ENCODE measurements around the gene BLNK.

BLNK gene

DNA sequence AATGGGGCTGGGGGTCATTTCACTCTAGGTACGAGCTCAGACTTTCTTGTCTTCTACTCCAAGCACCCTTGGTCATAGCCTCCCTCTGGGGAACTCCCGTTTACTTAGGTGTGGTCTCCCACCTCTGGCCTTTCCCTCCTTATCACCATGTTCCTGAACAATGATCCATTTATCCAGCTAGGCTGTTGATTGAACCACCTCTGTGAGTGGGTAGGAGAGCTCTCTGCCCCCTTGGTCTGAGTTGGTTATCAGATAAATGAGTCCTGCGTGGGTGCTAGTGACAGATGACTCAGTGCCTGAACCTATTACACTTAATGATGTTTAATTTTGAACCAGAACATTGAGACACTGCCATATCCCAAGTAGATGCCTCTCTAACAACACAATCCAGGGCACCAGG is 9.4 kb downstream of the BLNK start:
- no peak for DNase-seq (ENCODE audit: low read depth)

- DNase-seq (ENCODE audit: low read depth): no peak
These were observed 10.2 kb downstream of the BLNK start for GRCh38 chr10:96261132-96261531.

GRCh38 chr10:96260014-96260413 is 11.4 kb downstream of the BLNK start:
- DNase-seq (ENCODE audit: low read depth): no peak

DNA sequence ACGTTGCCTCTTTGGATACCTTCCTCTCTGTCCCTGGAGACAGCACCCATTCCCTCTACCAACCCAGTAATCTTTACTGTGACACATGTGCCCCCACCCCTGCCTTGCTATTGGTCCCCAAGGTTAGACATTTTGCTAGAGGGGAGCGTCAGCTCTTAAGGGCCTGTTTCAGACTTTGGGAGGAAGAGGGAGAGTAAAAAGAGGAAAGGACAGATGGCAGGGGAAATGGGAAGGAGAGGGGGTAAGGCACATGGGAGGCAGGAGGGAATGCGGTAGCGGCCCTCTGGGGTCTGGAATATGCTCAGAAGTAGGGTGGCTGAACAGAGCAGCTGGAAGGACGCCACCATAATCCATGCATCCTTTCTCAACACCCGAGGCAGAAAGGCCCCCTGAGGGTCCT is 12.2 kb downstream of the BLNK start:
- no peak for DNase-seq (ENCODE audit: low read depth)

GRCh38 chr10:96257944-96258343 is 13.4 kb downstream of the BLNK start:
- no peak for DNase-seq (ENCODE audit: low read depth)

GRCh38 chr10:96255549-96256333 is 15.6 kb downstream of the BLNK start:
- DNase-seq (ENCODE audit: low read depth): no peak

DNA sequence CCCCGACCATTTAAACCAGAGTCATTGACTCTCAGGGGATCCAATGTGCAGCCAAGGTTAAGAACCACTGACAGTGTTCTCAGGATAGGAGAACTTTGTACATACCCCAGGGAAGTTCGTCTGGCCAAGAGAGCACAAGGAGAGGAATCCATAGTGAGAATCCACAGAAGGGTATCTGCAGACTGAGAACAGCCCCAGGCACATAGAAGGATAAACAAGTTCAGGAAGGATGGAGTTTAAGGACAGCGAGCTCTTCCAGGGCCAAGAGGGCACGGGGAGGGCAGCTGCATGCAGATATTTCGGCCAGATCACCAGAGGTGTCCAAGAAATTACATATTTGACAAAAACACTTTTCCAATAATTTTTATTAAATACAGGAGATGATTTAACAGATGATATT is 16.4 kb downstream of the BLNK start:
- no peak for DNase-seq (ENCODE audit: low read depth)

DNA sequence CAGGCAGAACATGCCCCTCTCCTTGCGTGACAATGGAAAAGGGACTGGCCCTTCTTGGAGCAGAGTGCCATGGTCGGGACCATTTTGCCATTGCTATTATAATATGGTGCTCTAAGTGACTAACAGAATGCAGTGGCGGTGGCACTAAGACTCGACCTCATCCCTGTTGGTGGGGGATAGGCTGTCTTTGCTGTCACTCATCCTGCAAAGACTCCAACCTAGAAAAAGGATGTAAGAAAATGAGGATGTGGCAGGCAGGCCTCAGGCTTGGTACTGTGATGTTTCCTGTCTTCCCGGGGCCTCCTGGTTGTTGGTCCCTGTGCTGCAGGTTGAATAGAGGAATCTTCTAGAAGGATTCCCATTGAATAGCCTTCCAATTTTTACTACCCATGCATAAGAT is 18.6 kb downstream of the BLNK start:
- no peak for DNase-seq (ENCODE audit: low read depth)

- DNase-seq (ENCODE audit: low read depth): no peak
These were observed 21.0 kb downstream of the BLNK start for GRCh38 chr10:96250349-96250748.

DNA sequence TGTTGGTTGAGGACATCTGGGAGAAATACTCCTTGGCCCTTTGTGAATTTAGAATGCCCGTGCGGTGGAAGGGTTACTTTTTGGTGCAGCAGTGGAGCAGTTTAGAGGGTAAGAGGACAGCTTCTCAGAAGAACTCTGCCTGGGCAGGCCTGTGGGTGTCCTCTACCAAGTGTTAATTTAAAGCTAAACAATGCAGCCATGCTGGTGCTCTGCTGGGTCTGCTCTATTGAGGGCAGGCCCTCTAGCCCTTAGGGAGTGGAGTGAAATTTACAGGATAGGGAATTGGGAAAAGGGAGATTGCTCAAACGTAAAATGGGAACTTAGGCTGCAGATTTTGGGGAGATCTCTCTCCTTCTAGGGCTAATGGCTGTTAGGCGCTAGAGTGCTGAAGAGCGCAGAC is 22.1 kb downstream of the BLNK start:
- no peak for DNase-seq (ENCODE audit: low read depth)

DNA sequence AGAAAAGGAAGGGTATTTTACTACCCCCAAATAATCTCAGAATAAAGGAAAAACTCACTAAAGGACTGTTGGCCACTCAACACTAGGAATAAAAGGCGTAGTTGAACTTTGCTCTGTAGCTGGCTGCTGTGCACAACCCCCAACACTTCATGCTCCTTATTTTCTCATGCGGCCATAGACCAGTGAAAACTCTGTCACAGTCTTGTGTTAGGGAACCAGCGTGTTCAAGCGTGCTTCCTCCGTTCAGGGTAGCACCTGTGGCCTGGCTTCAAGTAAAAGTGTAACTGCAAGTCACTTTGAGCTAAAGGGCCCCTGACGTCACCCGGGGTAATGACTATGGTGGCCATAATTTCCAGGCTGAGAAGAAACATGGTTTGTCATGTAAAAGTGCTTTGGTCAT is 27.0 kb downstream of the BLNK start:
- no peak for DNase-seq (ENCODE audit: low read depth)

- DNase-seq (ENCODE audit: low read depth): no peak
These were observed 28.1 kb downstream of the BLNK start for GRCh38 chr10:96243296-96243695.

DNA sequence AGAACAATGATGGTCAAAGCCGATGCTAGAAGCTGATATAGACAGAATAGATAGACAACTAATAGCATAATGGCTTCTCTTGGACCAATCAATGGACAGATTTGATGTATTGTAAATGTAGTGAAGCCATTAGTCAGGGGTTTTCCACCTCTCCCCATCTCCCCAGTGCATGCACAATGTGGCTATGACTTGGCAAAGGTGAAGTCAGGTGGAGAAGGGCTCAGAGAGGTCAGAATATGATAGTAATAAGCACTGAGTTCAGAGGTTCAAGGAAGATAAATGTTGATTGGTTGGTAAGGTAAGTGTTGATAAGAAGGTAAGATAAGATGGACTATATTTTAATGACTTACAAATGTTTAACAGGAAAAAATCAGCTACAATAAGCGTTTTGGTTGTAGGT is 28.5 kb downstream of the BLNK start:
- no peak for DNase-seq (ENCODE audit: low read depth)

DNA sequence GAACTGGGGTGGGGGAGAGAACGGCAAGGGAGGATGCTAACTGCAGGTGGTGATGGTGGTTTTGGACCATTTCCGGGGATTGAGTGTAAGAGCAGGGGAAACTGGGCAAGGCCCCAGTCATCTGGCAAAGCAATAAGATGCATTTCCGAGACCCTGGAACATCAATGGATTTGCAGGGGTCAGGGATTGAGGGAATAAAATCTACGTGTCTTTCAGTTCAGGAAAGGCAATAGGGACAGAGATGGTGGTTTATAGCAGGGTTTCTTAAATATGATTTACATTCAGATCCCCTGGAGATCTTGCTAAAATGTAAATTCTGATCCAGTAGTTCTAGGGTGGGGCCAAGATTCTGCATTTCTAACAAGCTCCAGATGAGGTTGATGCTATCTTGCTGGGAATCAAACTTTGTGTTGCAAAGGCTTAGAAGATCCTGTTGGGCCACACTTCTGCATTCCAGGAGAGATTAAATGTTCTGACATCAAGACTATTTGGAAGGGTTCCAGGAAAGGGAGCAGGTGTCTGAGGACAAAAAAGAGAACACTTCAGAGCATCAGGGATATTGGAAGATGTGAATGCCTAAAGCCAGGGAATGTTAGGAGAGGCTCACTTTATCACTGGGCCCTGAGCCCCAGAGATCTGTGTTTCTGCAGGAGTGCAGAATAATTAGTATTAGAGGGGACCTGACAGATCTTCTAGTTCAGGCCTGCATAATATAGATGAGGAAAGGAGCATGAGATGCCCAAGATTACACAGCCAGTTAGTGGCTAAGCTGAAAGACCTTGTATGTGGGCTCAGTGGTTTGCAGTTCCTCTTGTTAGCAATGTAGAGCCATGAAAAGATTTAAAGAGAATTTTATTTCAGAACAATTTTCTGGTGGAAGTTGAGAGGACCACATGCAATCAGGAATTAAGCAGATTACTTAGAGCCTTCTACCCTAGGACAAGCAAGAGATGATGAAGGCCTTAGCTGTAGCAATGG is 32.4 kb downstream of the BLNK start:
- DNase-seq (ENCODE audit: low read depth): no peak

GRCh38 chr10:96236876-96237275 is 34.5 kb downstream of the BLNK start:
- no peak for DNase-seq (ENCODE audit: low read depth)

- DNase-seq (ENCODE audit: low read depth): no peak
These were observed 35.3 kb downstream of the BLNK start for GRCh38 chr10:96236090-96236478.

GRCh38 chr10:96235326-96236089 is 35.9 kb downstream of the BLNK start:
- DNase-seq (ENCODE audit: low read depth): no peak

DNA sequence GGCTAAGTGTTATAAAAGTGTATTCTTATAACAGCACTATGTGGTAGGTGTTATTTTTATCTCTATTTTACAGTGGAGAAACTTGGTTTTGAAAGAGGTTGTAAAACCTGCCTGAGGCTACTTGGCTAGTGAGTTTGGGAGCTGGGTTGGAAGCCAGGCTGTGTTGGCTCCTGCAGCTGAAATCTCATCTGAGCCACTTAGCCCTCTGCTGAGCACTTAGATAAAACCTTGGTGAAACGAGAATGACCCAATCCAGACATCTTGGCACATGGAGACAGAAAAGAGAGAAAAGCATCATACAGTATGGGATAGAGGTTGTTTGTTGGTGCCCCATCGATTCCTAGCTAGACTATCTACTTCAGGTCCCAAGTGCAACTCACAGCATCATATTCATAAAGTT is 37.4 kb downstream of the BLNK start:
- DNase-seq (ENCODE audit: low read depth): no peak

DNA sequence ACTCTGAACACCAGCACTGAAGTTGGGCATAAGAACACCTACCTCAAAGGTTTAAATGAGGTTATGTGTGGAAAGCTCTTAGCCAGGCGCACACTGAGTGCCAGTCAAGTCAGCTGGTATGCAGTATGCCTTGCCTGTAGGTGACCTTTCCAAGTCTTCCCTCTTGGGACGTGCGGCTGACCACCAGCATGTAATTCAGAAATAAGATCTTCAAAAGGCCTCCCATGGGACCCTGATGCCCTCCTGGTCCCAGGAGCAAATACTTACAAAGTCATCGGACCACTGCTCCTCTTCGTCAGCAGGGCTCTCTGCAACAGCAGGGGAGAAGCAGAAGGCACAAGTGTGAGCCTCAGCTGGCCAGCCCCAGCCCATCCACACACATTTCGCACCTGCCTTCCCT is 40.8 kb downstream of the BLNK start:
- no peak for DNase-seq (ENCODE audit: low read depth)

GRCh38 chr10:96229568-96230030 is 41.8 kb downstream of the BLNK start:
- peak; percentile 68 for DNase-seq (ENCODE audit: low read depth)

GRCh38 chr10:96228408-96228994 is 42.9 kb downstream of the BLNK start:
- DNase-seq (ENCODE audit: low read depth): no peak

GRCh38 chr10:96227206-96227605 is 44.2 kb downstream of the BLNK start:
- DNase-seq (ENCODE audit: low read depth): no peak
